HT-29 (cell line): ENCODE results near the gene USP8. TPM values are rescaled to one million over a fixed set of nuclear protein-coding genes. Genes with fewer than 3 reads are reported as not detected.
A peak's percentile ranks its signal among the peaks of the same experiment; 100 is the strongest.
"Not testable (repeated sequence)": the region's sequence is repeated elsewhere in the genome, so short reads cannot be mapped to it uniquely, and the experiment has no call there.

Experiments used
- DNase-seq: peaks from one replicate; pipeline ENCODE4 v3.0.0-alpha.2; 2015; ENCODE audit warnings: low spot score
- total RNA-seq: library from RNA; depleted of rRNA; stranded (reverse); fragments of >200 nt; shearing (Covaris generic); gene quantifications from 2 replicates; pipeline ENCODE4 v1.2.3, GENCODE V29; 2014; rRNA removed

The USP8 gene
- total RNA-seq, result 23.4 and 25.6 TPM in 2 replicates

DNA sequence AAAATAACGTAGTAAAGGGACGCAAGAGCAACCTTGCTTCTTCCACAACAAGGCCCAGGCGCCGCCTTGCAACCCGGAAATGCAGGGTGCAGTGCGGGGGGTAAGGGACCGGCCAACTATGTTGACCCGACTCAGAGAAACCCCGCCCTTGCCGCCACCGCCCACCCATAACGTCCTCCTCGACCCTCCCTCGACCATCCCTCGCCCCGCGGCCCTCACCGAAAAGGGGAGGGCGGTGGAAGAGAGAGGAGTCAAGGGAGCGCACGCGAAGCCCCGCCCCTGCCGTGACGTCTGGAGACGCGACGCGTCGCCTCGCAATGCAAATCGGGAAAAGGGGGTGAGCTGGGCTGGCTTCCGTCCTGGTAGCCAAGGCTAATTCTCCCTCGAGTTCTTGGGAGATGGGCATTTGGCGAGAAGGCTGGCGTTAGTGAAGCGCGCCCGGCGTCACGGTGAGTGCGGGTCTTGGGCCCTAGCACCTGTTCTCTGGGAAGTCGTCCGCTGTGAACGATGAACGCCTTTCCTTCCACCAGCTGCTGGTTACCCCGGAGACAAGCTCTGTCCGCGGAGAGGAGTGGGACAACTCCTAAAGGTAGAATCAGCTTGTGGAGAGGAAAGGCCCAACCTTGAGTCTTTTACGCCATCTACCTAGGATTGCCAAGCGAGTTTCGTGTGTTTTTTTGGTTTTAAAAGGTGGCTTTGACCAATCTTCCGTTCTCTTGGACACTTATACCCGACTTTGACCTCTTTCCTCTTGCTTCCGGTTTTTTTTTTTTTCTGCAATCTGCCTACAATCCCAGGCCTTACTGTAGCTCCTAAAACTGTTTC is at the start of gene USP8:
TSS of gene USP8 (plus strand) at position 340 of the 825 bp plus-strand sequence. CDS start 14,669 bp downstream, outside the sequence.
- DNase-seq, result peak; percentile 99

DNA sequence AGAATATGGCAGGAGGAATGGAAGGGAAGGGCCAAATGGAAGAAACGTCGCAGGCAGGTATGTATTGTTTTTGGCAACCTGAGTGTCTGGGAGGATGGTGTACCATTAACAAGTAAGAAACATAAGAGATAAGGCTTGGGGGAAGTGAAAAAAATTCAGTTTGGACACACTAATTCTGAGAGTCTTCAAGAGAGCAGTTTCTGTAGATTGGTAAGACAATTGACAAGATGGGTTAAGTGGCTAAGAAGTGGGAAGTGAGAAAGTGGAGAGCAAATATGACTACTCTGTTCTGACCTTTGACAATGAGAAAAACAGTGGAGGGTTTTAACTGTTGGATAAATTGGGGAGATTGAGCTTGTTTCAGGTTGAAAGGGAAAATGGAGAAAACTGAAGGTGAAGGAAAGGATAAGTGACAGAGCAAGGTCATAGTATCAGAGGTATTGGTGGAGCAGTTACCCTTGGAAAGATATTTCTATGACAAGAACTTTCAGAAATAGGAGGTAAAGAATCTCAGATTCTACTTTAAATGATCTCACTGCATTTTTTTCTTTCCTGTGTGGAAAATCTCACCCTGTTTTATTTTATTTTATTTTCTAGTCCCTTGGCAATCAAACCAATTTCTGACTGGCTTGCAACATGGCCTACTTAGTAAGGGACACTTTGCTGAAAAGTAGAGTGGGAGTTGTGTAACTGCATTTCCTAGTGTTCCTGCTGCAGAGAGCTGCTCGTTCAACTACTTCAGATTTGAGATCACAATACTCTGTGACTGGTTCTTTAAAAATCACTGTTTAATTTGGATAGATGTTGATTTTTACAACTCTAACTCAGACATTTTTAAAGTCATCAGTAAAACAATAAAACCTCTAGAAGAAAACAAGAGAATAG is 46.1 kb upstream of the USP8 start:
- no peak for DNase-seq

DNA sequence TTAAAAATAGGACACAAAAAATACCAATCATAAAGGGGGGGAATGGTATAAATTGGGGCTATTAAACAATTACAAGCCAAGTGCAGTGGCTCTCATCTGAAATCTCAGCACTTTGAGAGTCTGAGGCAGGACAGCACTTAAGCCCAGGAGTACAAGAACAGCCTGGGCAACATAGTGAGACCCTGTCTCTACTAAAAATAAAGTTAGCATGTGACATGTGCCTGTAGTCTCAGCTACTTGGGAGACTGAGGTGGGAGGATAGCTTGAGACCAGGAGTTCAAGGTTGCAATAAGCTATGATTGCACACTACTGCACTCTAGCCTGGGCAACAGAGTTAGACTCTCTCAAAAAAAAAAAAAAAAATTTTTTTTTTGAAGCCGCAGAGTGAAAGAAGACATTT is 45.4 kb upstream of the USP8 start:
- no peak for DNase-seq

DNA sequence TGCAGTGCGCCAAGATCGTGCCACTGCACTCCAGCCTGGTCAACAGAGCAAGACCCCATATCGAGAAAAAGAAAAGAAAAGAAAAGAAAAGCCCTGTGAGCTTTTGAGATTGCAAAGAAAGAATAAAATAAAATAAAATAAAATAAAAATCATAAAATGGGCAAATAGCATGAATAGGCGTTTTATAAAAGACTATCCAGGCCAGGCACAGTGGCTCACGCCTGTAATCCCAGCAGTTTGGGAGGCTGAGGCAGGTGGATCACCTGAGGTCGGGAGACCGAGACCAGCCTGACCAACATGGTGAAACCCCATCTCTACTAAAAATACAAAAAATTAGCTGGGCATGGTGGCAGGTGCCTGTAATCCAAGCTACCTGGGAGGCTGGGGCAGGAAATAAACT is 44.8 kb upstream of the USP8 start:
- DNase-seq, result not testable (repeated sequence)

DNA sequence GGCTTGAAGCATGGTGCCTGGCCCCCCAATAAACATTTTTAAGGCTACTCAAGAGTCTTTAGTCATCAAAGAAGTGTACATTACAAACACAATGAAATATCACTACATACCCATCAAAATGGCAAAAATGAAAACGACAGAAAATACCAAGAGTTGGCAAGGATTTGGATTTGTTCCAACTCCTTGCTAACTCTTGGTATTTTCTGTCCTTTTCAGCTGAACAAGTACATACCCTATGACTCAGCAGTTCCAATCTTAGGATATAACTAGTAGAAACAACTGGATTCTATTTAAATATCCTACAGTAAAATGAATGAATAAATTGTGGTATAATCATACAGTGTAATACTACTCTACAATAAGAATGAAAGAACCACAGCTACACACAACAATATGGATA is 44.1 kb upstream of the USP8 start:
- no peak for DNase-seq

DNA sequence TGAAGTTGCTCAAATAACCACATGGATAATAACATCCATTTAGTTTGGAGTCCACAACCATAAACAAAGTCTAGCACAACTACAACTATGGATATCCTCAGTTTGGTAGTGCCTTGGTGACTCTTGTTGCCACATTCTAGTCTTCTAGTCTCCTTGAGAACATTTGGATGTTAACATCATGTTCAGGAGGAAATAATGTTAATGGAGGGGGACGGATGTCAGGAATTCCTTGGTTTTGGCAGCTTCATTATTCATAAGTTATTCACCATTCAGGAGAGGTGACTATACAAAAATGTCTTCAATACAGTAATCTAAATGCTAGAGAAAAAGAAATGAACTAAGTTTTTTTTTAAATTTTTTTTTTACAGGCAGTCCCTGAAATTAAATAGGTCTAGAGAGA is 42.8 kb upstream of the USP8 start:
- DNase-seq, result no peak

DNA sequence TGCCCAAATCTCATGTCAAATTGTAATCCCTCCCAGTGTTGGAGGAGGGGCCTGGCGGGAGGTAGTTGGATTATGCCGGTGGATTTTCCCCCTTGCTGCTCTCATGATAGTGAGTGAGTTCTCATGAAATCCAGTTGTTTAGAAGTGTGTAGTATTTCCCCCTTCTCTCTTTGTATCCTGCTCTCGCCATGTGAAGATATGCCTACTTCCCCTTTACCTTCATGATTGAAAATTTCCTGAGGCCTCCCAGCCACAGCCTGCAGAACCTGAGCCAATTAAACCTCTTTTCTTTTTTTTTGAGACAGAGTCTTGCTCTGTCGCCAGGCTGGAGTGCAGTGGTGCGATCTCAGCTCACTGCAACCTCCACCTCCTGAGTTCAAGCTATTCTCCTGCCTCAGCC is 41.8 kb upstream of the USP8 start:
- DNase-seq, result not testable (repeated sequence)

DNA sequence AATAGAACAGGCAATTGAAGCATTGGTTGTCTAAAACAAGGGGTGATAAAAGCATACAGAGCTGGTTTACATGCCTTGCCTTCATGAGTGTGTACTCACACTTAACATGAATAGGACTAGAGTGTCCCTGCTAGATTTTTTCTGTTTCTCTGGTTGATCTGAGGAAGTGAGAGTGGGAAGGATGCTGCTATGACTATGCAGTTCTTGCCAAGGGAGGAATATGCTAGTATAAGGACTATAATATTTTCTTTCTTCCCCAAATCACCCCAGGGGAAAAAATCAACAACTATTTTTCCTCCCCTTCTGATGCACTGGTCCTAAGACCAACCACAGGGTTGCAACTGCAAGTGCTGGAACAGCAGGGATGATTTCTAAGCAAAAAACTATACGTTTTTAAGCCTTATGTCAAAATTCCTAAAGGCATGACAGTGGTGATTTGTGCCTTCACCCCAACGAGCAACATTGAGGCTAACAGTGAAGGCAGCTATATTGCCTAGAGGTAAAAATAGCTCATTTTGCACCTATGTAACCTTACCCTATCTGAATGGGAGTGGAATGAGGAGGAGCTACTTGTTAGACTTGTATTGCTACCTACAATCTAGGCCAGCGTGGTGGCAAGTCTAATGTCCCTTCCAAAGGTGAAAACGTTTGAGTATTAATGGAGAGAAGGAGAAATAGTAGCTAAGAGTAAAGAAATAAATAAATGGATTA is 33.5 kb upstream of the USP8 start:
- no peak for DNase-seq

DNA sequence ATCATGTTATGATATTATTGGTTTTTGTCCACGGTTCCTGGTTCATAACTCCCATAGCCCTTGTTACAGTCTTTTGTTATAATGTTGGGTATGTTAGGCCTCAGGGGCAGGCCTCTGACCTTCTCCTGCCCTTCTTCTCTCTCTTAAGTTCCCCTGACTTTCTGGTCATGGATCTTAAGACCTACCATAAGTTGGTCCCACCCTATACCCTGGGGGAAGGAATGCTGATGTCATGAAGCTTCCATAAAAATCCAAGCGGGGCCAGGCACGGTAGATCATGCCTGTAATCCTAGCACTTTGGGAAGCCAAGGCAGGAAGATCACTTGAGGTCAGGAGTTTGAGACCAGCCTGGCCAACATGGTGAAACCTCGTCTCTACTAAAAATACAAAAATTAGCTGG is 32.6 kb upstream of the USP8 start:
- not testable (repeated sequence) for DNase-seq

DNA sequence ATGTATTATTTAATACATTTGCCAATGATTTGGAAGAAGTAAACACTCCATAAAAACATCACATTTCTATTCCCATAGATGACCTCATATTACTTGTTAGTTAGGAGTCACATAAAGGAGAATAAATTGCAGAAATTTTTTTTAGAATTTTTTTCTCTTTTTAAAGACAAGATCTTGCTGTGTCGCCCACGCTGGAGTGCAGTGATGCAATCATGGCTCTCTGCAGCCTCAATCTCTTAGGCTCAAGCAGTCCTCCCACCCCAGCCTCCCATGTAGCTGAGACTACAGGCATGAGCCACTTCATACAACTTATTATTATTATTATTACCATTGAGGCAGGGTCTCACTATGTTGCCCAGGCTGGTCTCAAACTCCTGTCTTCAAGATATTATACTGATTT is 12.3 kb upstream of the USP8 start:
- no peak for DNase-seq

DNA sequence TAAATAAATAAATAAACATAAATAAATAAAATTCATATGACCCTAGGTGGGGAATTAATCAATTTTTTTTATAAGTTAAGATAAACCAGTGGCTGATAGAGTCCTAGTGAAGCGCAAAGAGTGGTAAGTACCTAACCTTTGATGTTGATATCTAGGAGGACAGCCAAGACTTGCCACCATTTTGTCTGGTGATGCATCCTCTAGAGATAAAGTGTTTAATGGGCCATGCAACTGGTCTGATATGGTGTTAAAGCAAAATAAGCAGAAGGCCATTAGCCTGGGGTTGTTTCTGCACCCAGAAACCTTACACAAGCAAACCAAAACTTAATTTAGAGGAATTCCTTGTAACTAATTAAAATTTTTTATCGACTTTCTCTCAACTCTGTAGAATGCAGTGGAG is 9.6 kb upstream of the USP8 start:
- DNase-seq, result no peak

DNA sequence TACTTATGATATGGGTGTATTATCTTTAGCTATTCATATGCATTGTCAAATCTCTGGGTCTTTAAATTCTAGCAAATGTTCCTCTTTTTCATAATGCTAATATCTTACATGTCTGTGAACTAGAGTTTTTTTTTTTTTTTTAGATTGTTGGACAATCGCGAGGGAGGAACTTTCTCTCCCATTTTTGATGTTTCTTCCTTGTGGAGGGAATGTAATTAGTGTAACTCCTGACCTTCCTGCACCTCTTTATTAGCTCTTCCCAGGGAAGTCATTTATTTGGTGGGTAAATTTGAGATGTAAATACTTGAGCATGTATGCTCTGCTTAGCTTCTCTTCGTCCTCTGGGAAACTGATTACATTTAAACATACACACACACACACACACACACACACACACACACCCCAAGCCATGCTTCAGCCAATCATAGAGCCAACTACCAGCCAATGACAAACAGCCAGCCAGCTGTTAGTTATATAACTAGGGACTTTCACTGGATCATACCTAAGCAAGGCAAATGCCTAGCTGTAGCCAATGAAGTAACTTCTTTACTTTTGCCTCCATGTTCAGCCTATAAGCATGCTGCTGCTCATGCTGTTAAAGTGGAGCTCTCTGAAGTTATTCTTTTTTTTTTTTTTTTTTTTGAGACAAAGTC is 8.3 kb upstream of the USP8 start:
- DNase-seq, result peak; percentile 13

DNA sequence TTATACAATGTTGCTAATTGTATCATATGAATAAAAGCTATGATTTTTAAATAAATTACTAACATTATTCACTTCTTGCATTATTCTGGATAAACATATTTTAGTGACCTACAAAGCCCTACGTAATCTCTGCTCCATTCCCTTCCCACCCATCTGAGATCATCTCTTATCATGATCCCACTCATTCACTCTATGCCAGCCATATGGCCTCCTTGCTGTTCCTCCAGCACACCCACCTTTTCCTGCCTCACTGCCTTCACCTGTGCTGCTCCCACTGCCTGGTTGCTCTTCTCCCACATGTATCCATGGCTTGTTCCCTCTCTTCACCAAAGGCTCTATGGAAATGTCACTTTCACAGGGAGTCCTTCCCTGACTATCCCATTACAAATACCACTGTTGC is 7.3 kb upstream of the USP8 start:
- DNase-seq, result no peak

DNA sequence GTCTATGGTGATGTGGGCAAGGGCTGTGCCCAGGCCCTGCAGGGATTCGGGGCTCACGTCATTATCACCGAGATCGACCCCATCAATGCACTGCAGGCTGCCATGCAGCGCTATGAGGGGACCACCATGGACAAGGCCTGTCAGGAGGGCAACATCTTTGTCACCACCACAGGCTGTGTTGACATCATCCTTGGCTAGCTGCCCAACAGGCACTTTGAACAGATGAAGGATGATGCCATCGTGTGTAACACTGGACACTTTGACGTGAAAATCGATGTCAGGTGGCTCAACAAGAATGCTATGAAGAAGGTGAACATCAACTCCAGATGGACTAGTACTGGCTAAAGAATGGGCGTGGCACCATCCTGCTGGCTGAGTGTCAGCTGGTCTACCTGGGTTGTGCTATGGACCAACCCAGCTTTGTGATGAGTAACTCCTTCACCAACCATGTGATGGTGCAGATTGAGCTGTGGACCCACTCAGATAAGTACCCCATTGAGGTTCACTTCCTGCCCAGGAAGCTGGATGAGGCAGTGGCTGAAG is 6.1 kb upstream of the USP8 start:
- no peak for DNase-seq

DNA sequence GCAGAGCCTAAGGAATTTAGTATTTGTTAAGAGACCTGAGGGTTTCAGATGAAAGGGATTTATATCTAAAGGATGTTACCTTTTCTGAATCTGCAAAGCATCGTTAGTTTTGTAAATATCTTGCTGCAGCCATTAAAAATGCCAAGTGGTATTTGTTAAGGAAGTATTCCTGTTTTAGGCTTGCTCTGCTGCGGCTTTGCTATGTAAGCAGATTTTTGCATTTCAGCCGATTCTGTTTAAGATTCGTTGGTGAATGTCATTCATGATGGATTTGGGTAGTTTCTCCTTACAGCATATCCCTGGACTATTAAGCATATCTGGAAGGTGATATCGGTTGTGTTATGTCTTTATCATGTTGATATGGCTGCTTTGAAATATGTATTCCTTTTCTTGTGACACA is 1.0 kb downstream of the USP8 start:
- peak; percentile 40 for DNase-seq

DNA sequence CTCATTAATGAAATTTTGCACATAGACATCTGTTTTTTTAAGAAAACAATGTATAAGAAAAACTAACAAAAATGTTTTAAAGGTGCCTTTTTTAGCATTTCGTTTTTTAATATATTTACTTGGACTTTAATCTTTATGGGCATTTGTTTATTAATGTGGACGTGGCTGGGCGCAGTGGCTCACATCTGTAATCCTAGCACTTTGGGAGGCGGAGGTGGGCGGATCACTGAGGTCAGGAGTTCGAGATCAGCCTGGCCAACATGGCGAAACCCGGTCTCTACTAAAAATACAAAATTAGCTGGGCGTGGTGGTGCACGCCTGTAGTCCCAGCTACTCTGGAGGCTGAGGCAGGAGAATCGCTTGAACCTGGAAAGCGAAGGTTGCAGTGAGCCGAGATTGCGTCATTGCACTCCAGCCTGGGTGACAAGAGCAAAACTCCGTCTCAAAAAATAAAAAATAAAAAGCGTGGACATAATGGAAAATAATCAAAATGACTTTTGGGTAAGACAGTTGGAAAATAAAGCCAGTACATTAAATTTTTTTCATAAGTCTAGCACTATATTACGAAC is 1.6 kb downstream of the USP8 start:
- DNase-seq, result not testable (repeated sequence)

DNA sequence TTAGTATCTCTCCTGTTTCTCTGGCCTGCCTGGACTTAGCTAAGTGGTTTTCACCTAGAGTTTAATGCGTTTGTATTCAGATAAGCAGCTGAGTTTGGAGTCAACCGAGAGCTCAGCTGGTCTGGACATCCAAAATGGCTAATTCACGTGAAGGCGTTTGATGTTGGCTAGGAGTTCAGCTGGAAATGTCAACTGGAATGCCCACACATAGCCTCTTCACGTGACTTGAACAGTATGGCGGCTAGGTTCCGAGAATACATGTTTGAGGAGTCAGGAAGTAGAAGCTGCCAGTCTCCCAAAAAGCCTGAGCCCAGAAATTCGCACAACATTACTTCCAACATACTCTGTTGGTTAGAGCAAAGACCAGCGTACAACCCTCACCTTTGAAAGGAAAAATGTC is 2.2 kb downstream of the USP8 start:
- DNase-seq, result no peak

DNA sequence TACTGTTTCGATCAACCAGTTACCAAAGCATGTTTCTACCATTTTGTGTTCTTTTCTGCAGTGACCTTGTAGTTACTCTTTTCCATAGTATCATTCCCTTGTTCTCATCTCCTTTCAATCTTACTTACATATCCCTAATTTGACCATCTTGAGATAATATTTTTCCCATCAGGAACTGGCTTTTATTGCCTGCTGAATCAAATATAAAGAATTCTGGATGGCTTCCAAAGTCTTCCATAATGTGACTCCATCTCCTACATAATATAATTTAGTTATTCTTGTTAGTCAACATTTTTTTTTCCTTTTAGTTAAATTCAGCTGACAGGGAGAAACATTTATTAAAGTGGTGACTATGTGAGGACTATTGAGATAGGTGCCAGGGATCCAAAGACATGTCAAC is 7.0 kb downstream of the USP8 start:
- no peak for DNase-seq

DNA sequence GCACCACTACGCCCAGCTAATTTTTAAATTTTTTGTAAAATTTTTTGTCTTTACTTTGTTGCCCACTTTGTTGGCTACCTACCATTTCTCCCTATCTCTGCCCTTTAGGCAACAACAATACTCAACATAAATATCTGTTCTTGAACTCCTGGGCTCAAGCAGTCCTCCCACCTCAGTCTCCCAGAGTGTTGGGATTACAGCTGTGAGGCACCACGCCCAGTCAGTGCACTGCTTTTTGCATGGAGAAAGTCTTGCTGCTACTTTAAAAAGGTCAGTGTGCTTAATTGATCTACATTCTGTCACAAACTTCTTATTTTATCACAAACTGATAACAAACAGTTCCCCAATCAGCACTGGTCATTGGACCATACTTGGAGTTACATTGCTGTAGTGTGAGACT is 8.0 kb downstream of the USP8 start:
- no peak for DNase-seq

DNA sequence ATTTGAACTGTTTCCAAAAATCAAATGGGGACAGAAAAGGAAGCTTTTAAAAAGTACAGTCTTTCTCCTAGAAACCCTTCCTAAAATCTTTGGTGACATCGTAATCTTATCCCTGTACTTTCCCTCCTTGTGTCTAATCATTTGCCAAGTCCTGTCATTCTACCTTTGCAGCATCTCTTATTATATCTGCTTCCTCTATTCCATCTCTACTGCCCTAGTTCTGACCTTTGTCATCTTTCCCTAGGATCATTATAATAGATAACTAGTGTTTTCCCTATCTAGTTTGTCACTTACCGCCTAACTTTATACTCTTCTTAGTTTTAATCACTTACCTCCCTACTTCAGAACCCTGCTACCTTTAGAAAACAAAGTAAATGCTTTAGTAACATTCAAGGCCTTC is 11.6 kb downstream of the USP8 start:
- DNase-seq, result no peak

DNA sequence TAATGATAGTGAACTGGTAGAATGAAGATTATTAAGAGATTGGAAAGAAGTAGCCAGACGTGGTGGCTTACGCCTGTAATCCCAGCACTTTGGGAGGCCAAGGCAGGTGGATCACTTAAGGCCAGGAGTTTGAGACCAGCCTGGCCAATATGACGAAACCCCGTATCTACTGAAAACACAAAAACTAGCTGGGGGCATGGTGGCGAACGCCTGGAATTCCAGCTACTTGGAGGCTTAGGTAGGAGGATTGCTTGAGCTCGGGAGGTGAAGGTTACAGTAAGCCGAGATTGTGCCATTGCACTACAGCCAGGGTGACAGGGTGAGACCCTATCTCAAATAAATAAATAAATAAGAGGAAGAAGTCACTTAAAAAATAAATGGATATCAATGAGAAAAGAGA is 14.0 kb downstream of the USP8 start:
- no peak for DNase-seq
